WTC11 (cell line): ENCODE data around the gene PRKD1. TPM values are rescaled to one million over a fixed set of nuclear protein-coding genes. Genes with fewer than 3 reads are reported as not detected.

Source experiments
- ATAC-seq: fragments of 200-7000 bp; cut with Tn5 transposase; 2 replicates; pipeline ENCODE4 v1.10.0; 2021; ENCODE audit warnings: mild to moderate bottlenecking, moderate library complexity
- CTCF ChIA-PET: fragments of 300-600 bp; sonication (Branson Sonifier 250); formaldehyde crosslinking; loops from one replicate; lab custom pipeline; 2021; ENCODE audit warnings: antibody characterized with exemption; lab: Charles Lee
- POLR2A ChIA-PET: fragments of 350-600 bp; sonication (Branson Sonifier 250); formaldehyde crosslinking; loops from one replicate; lab custom pipeline; 2021; ENCODE audit warnings: antibody characterized with exemption; lab: Charles Lee
- DNase-seq: peaks from one replicate; pipeline ENCODE4 v3.0.0; 2021; ENCODE audit warnings: low spot score
- H3K27ac Mint-ChIP-seq: 2 replicates; pipeline ENCODE4 v1.8.0; 2021; ENCODE audit warnings: mixed read lengths
- H3K27me3 Mint-ChIP-seq: 2 replicates; pipeline ENCODE4 v1.8.0; 2021; ENCODE audit warnings: low read depth, mild to moderate bottlenecking, moderate library complexity, mixed read lengths
- H3K36me3 Mint-ChIP-seq: 2 replicates; pipeline ENCODE4 v1.8.0; 2021; ENCODE audit warnings: mixed read lengths
- H3K4me1 Mint-ChIP-seq: 2 replicates; pipeline ENCODE4 v1.8.0; 2022; ENCODE audit warnings: mixed read lengths
- H3K4me3 Mint-ChIP-seq: 2 replicates; pipeline ENCODE4 v1.8.0; 2021; ENCODE audit warnings: mild to moderate bottlenecking, moderate library complexity, mixed read lengths
- H3K9me3 Mint-ChIP-seq: 2 replicates; pipeline ENCODE4 v1.8.0; 2021; ENCODE audit warnings: mixed read lengths
- CREB1 ChIP-seq: sonication (generic); formaldehyde crosslinking; IDR thresholded peaks from 2 replicates; pipeline ENCODE4 v1.8.0; 2023; ENCODE audit warnings: mild to moderate bottlenecking, missing genetic modification reagents
- CREM ChIP-seq: sonication (generic); formaldehyde crosslinking; IDR thresholded peaks from 2 replicates; pipeline ENCODE4 v1.8.1; 2022; ENCODE audit warnings: mild to moderate bottlenecking, missing genetic modification reagents, moderate library complexity
- ELF4 ChIP-seq: sonication (generic); formaldehyde crosslinking; IDR thresholded peaks from 2 replicates; pipeline ENCODE4 v1.8.1; 2022; ENCODE audit warnings: low read depth, mild to moderate bottlenecking, moderate library complexity, missing genetic modification reagents
- EMX1 ChIP-seq: fragments of 250-450 bp; sonication (Bioruptor Pico); IDR thresholded peaks from 2 replicates; pipeline ENCODE4 v1.8.0; 2021; ENCODE audit warnings: mild to moderate bottlenecking
- FOXJ3 ChIP-seq: sonication (generic); formaldehyde crosslinking; IDR thresholded peaks from 2 replicates; pipeline ENCODE4 v1.9.0; 2021; ENCODE audit warnings: missing genetic modification reagents, mild to moderate bottlenecking, borderline replicate concordance
- FOXP1 ChIP-seq: sonication (generic); formaldehyde crosslinking; IDR thresholded peaks from 2 replicates; pipeline ENCODE4 v1.8.0; 2022; ENCODE audit warnings: missing genetic modification reagents, mild to moderate bottlenecking, moderate library complexity, borderline replicate concordance
- HMGA2 ChIP-seq: fragments of 250-450 bp; sonication (Bioruptor Pico); IDR thresholded peaks from 2 replicates; pipeline ENCODE4 v1.4.0; 2021; ENCODE audit warnings: mild to moderate bottlenecking, moderate library complexity
- IRF1 ChIP-seq: sonication (generic); formaldehyde crosslinking; IDR thresholded peaks from 2 replicates; pipeline ENCODE4 v1.8.0; 2023; ENCODE audit warnings: missing genetic modification reagents
- IRF2 ChIP-seq: sonication (generic); formaldehyde crosslinking; IDR thresholded peaks from 2 replicates; pipeline ENCODE4 v1.8.0; 2022; ENCODE audit warnings: low read depth, missing genetic modification reagents, borderline replicate concordance
- JUN ChIP-seq: sonication (generic); formaldehyde crosslinking; IDR thresholded peaks from 2 replicates; pipeline ENCODE4 v1.8.0; 2023; ENCODE audit warnings: mild to moderate bottlenecking, missing genetic modification reagents
- NFYB ChIP-seq: sonication (generic); formaldehyde crosslinking; conservative IDR thresholded peaks from 2 replicates; pipeline ENCODE4 v1.8.0; 2022; ENCODE audit warnings: low read depth, missing genetic modification reagents
- SMAD3 ChIP-seq: sonication (generic); formaldehyde crosslinking; IDR thresholded peaks from 2 replicates; pipeline ENCODE4 v1.8.0; 2022; ENCODE audit warnings: missing genetic modification reagents, mild to moderate bottlenecking, borderline replicate concordance
- SP1 ChIP-seq: sonication (generic); formaldehyde crosslinking; conservative IDR thresholded peaks from 2 replicates; pipeline ENCODE4 v1.8.1; 2022; ENCODE audit warnings: missing genetic modification reagents
- TEAD4 ChIP-seq: sonication (generic); formaldehyde crosslinking; IDR thresholded peaks from 2 replicates; pipeline ENCODE4 v1.8.0; 2022; ENCODE audit warnings: mild to moderate bottlenecking, missing genetic modification reagents
- total RNA-seq: library from RNA; stranded (reverse); gene quantifications from 3 replicates; pipeline ENCODE4 v1.2.3, GENCODE V29; 2021
- TF ChIP-seq, protein P1 (sequence below): sonication (generic); formaldehyde crosslinking; IDR thresholded peaks from 2 replicates; pipeline ENCODE4 v1.8.1; 2023; ENCODE audit warnings: mild to moderate bottlenecking, missing genetic modification reagents
- TF ChIP-seq, protein P2 (sequence below): sonication (generic); formaldehyde crosslinking; IDR thresholded peaks from 2 replicates; pipeline ENCODE4 v1.8.1; 2023; ENCODE audit warnings: mild to moderate bottlenecking, missing genetic modification reagents, moderate library complexity
- TF ChIP-seq, protein P3 (sequence below): fragments of 250-450 bp; sonication (Bioruptor Pico); IDR thresholded peaks from 2 replicates; pipeline ENCODE4 v1.9.0; 2021; ENCODE audit warnings: mild to moderate bottlenecking, borderline replicate concordance

PRKD1 gene
- total RNA-seq, 1 experiment from 2014 or later = 7.6 TPM

DNA sequence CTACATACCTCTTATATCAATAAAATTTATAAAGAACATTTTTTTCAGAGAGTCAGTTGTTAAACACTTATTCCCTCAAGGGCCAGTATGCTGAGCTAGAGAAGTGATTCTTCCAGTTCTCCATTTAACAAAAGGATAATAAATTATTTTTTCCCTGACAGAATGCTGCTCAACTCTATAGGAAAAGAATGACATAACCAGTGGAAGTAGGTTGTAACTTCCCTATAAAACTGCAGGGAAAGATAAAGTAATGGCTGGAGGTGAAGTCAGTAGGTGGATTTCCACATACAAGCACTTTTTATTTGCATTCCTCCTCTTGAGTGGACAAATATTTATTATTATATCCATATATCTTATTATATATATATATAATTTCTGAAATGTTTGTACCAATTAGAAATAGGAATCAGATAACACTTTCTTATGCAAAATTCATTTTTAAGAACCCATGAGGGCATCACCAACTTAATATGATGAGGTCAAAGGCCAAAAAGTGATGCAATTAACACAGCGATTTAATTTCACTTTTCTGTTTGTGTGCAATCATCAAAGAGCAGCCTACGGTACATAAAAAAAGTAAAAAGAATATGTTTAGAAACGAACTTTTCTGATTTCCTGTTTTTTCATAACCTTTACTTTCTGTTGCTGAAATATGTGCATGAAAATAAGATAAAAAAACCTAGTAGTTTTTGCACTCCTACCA is 175.3 kb downstream of the PRKD1 start:
- CTCF ChIA-PET = no interaction called here
- TF ChIP-seq, protein P1, sequence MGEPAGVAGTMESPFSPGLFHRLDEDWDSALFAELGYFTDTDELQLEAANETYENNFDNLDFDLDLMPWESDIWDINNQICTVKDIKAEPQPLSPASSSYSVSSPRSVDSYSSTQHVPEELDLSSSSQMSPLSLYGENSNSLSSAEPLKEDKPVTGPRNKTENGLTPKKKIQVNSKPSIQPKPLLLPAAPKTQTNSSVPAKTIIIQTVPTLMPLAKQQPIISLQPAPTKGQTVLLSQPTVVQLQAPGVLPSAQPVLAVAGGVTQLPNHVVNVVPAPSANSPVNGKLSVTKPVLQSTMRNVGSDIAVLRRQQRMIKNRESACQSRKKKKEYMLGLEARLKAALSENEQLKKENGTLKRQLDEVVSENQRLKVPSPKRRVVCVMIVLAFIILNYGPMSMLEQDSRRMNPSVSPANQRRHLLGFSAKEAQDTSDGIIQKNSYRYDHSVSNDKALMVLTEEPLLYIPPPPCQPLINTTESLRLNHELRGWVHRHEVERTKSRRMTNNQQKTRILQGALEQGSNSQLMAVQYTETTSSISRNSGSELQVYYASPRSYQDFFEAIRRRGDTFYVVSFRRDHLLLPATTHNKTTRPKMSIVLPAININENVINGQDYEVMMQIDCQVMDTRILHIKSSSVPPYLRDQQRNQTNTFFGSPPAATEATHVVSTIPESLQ (CRISPR knock-in tag) = no peak
- TF ChIP-seq FOXP1 (CRISPR knock-in tag) = no peak
- no peak for TF ChIP-seq NFYB (CRISPR knock-in tag)
- no peak for TF ChIP-seq SP1
- TF ChIP-seq JUN (CRISPR knock-in tag) = no peak
- no peak for TF ChIP-seq IRF1 (CRISPR knock-in tag)
- no peak for TF ChIP-seq EMX1 (CRISPR knock-in tag)
- TF ChIP-seq HMGA2 (CRISPR knock-in tag) = no peak
- TF ChIP-seq, protein P2, sequence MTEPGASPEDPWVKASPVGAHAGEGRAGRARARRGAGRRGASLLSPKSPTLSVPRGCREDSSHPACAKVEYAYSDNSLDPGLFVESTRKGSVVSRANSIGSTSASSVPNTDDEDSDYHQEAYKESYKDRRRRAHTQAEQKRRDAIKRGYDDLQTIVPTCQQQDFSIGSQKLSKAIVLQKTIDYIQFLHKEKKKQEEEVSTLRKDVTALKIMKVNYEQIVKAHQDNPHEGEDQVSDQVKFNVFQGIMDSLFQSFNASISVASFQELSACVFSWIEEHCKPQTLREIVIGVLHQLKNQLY (CRISPR knock-in tag) = no peak
- TF ChIP-seq, all 79 proteins: peak for 0
- Mint-ChIP-seq H3K4me1 (peaks cover 11% of the 10 kb centered on the region), H3K4me3 (no peak overlapping the region), H3K36me3 (no peaks in the 10 kb centered on the region), H3K27me3 (no peaks in the 10 kb centered on the region), H3K27ac (no peak overlapping the region), H3K9me3 (peaks cover 11% of the 10 kb centered on the region)
- POLR2A ChIA-PET = no interaction called here
- no peak for ATAC-seq
- DNase-seq = no peak

DNA sequence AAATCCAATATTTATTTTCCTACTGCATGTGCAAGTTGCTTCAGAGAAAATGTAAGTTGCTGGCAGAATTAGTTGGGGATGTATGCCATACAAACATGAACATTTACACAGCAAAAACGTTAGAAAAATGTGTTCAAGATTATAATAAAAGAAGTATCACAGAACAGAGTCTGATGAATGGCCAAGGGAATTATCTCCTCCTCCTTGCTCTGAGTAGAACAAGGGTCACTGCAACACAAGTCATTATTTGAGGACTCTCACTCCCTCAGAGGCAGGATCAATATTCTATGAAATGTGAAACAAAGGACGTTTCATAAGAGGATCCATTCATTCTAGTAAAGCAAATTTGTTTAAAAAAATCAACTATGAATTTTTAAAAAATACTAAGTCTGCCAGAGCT is 177.8 kb downstream of the PRKD1 start:
- Mint-ChIP-seq H3K4me3 (no peak overlapping the region), H3K36me3 (no peaks in the 10 kb centered on the region), H3K4me1 (peaks cover 11% of the 10 kb centered on the region), H3K27me3 (no peaks in the 10 kb centered on the region), H3K9me3 (peaks cover 11% of the 10 kb centered on the region), H3K27ac (no peak overlapping the region)
- TF ChIP-seq CREB1 (CRISPR knock-in tag) (no peak), FOXJ3 (no peak)
- TF ChIP-seq, protein P3, sequence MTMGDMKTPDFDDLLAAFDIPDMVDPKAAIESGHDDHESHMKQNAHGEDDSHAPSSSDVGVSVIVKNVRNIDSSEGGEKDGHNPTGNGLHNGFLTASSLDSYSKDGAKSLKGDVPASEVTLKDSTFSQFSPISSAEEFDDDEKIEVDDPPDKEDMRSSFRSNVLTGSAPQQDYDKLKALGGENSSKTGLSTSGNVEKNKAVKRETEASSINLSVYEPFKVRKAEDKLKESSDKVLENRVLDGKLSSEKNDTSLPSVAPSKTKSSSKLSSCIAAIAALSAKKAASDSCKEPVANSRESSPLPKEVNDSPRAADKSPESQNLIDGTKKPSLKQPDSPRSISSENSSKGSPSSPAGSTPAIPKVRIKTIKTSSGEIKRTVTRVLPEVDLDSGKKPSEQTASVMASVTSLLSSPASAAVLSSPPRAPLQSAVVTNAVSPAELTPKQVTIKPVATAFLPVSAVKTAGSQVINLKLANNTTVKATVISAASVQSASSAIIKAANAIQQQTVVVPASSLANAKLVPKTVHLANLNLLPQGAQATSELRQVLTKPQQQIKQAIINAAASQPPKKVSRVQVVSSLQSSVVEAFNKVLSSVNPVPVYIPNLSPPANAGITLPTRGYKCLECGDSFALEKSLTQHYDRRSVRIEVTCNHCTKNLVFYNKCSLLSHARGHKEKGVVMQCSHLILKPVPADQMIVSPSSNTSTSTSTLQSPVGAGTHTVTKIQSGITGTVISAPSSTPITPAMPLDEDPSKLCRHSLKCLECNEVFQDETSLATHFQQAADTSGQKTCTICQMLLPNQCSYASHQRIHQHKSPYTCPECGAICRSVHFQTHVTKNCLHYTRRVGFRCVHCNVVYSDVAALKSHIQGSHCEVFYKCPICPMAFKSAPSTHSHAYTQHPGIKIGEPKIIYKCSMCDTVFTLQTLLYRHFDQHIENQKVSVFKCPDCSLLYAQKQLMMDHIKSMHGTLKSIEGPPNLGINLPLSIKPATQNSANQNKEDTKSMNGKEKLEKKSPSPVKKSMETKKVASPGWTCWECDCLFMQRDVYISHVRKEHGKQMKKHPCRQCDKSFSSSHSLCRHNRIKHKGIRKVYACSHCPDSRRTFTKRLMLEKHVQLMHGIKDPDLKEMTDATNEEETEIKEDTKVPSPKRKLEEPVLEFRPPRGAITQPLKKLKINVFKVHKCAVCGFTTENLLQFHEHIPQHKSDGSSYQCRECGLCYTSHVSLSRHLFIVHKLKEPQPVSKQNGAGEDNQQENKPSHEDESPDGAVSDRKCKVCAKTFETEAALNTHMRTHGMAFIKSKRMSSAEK (CRISPR knock-in tag) = no peak
- ChIA-PET CTCF (no interaction called here), POLR2A (no interaction called here)
- no peak for DNase-seq
- ATAC-seq = no peak

DNA sequence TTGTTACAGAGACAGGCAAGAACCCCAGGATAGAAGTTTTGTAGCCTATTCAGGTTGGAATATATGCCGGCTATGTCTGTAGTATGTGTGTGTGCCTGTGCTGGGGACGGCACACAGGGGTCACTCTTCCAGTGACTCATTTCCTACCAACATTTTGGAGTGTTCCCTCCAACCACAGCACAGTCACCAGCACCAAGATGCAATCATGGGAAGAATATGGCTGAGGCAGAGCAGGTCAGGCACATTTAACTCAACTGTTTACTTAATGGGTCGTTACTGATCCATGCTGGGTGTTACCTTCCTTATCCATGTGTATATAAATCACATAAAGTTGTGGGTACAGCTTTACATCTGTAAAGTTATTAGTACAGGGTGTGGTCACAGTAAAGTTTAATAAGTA is 178.3 kb downstream of the PRKD1 start:
- no peaks in the 10 kb centered on the region for H3K27me3 Mint-ChIP-seq
- peak; percentile 56; the same call in 1 of the 2 replicates for ATAC-seq
- ChIA-PET POLR2A (no interaction called here), CTCF (no interaction called here)
- no peaks in the 10 kb centered on the region for H3K36me3 Mint-ChIP-seq
- TF ChIP-seq TEAD4 (no peak), IRF1 (CRISPR knock-in tag) (no peak), NFYB (CRISPR knock-in tag) (no peak), IRF2 (CRISPR knock-in tag) (no peak), ELF4 (CRISPR knock-in tag) (no peak), CREM (CRISPR knock-in tag) (no peak), SMAD3 (CRISPR knock-in tag) (no peak)
- no peak for DNase-seq
- H3K9me3 Mint-ChIP-seq = peaks cover 11% of the 10 kb centered on the region
- no peak overlapping the region for H3K4me3 Mint-ChIP-seq
- H3K4me1 Mint-ChIP-seq = peaks cover 11% of the 10 kb centered on the region
- peak overlapping the region; percentile 31; the same call in 1 of the 2 replicates for H3K27ac Mint-ChIP-seq
